Breast epithelium (tissue), 4 donors: ENCODE results near the gene PTPRM. TPM values are rescaled to one million over a fixed set of nuclear protein-coding genes. Genes with fewer than 3 reads are reported as not detected.

ENCODE experiments used
- DNase-seq, 2 donors: peaks; one replicate each; pipeline ENCODE4 v3.0.0-alpha.2; 2019; ENCODE audit warnings: low spot score in 2 of 2
- H3K27ac ChIP-seq, 2 donors: fragments of 200-600 bp; sonication (generic) in 1 of 2; one replicate each; pipeline ENCODE4 v1.5.1; 2016 to 2019; ENCODE audit warnings: mild to moderate bottlenecking in 1 of 2
- H3K27me3 ChIP-seq, 2 donors: fragments of 200-600 bp; sonication (generic) in 1 of 2; one replicate each; pipeline versions ENCODE4 v1.5.1 to v1.6.0; 2017 to 2019; ENCODE audit warnings: control low read depth in 1 of 2, mild to moderate bottlenecking in 1 of 2
- H3K36me3 ChIP-seq: fragments of 200-600 bp; one replicate; pipeline ENCODE4 v1.5.1; 2019
- H3K4me1 ChIP-seq, 2 donors: fragments of 200-600 bp; sonication (generic); one replicate each; pipeline ENCODE4 v1.5.1; 2016 to 2019; ENCODE audit warnings: control low read depth in 1 of 2
- H3K4me3 ChIP-seq, 3 donors: fragments of 200-600 bp; sonication (generic); 1 replicate in 2 of 3; 2 replicates in 1 of 3; pipeline ENCODE4 v1.5.1; 2016 to 2019; ENCODE audit warnings: mild to moderate bottlenecking in 3 of 3, moderate library complexity in 2 of 3
- H3K9me3 ChIP-seq, 2 donors: fragments of 200-600 bp; sonication (generic) in 1 of 2; one replicate each; pipeline ENCODE4 v1.5.1; 2016 to 2019; ENCODE audit warnings: control low read depth in 1 of 2
- POLR2A ChIP-seq: fragments of 450-650 bp; IDR thresholded peaks from one replicate; pipeline ENCODE4 v1.6.1; 2016; ENCODE audit warnings: antibody characterized with exemption, mild to moderate bottlenecking, moderate library complexity
- POLR2AphosphoS5 ChIP-seq, 3 donors: sonication (generic); formaldehyde crosslinking; IDR thresholded peaks; one replicate each; pipeline ENCODE4 v1.6.1; 2017; ENCODE audit warnings: antibody characterized with exemption in 3 of 3
- intact Hi-C: fragments of 100-400 bp; cut with DNase I; formaldehyde crosslinking; loops from one replicate; pipeline ENCODE4 v1.15.1; 2023; ENCODE audit warnings: low total_unique reads
- total RNA-seq, 3 donors: library from RNA; depleted of rRNA; stranded (reverse); fragments of >200 nt; gene quantifications; one replicate each; pipeline ENCODE4 v1.1.0, GENCODE V29; 2016
- TF ChIP-seq, protein P1 (sequence below), 3 donors: fragments of 450-650 bp; IDR thresholded peaks; one replicate each; pipeline ENCODE4 v1.5.1; 2016 to 2017; ENCODE audit warnings: antibody characterized with exemption in 3 of 3, mild to moderate bottlenecking in 3 of 3, moderate library complexity in 3 of 3

The PTPRM gene
- total RNA-seq, 3 donors from 2014 or later: 41.7 to 181 (median 140) TPM

GRCh38 chr18:8328126-8328525 lies 761.0 kb downstream of the PTPRM start:
- Histone ChIP-seq H3K4me1 (no peaks in the 10 kb centered on the region), H3K27ac (no peak overlapping the region), H3K27me3 (no peaks in the 10 kb centered on the region), H3K9me3 (no peaks in the 10 kb centered on the region), H3K4me3 (no peak overlapping the region), H3K36me3 (no peaks in the 10 kb centered on the region)
- intact Hi-C loops: no loop called here
- TF ChIP-seq, protein P1, sequence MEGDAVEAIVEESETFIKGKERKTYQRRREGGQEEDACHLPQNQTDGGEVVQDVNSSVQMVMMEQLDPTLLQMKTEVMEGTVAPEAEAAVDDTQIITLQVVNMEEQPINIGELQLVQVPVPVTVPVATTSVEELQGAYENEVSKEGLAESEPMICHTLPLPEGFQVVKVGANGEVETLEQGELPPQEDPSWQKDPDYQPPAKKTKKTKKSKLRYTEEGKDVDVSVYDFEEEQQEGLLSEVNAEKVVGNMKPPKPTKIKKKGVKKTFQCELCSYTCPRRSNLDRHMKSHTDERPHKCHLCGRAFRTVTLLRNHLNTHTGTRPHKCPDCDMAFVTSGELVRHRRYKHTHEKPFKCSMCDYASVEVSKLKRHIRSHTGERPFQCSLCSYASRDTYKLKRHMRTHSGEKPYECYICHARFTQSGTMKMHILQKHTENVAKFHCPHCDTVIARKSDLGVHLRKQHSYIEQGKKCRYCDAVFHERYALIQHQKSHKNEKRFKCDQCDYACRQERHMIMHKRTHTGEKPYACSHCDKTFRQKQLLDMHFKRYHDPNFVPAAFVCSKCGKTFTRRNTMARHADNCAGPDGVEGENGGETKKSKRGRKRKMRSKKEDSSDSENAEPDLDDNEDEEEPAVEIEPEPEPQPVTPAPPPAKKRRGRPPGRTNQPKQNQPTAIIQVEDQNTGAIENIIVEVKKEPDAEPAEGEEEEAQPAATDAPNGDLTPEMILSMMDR (IDR thresholded peaks at IDR 0.05): no peak
- TF ChIP-seq POLR2A (no peak), POLR2AphosphoS5 (IDR thresholded peaks at IDR 0.05) (no peak)
- no peak for DNase-seq

GRCh38 chr18:8329186-8329771 lies 762.2 kb downstream of the PTPRM start:
- Histone ChIP-seq H3K27me3 (no peaks in the 10 kb centered on the region), H3K9me3 (no peaks in the 10 kb centered on the region), H3K4me1 (no peaks in the 10 kb centered on the region), H3K4me3 (no peak overlapping the region), H3K27ac (no peak overlapping the region), H3K36me3 (no peaks in the 10 kb centered on the region)
- intact Hi-C loops: no loop called here
- DNase-seq: no peak
- TF ChIP-seq, protein P1 (IDR thresholded peaks at IDR 0.05): no peak
- TF ChIP-seq POLR2AphosphoS5 (IDR thresholded peaks at IDR 0.05) (no peak), POLR2A (no peak)

GRCh38 chr18:8330575-8330974 lies 763.5 kb downstream of the PTPRM start:
- no peak for DNase-seq
- no peak for TF ChIP-seq POLR2A
- no peak for TF ChIP-seq POLR2AphosphoS5 (IDR thresholded peaks at IDR 0.05)
- TF ChIP-seq, protein P1 (IDR thresholded peaks at IDR 0.05): no peak
- intact Hi-C loops: no loop called here
- no peaks in the 10 kb centered on the region for H3K9me3 ChIP-seq
- no peaks in the 10 kb centered on the region for H3K36me3 ChIP-seq
- H3K27ac ChIP-seq: no peak overlapping the region
- no peaks in the 10 kb centered on the region for H3K4me1 ChIP-seq
- H3K4me3 ChIP-seq: no peak overlapping the region
- no peaks in the 10 kb centered on the region for H3K27me3 ChIP-seq

DNA sequence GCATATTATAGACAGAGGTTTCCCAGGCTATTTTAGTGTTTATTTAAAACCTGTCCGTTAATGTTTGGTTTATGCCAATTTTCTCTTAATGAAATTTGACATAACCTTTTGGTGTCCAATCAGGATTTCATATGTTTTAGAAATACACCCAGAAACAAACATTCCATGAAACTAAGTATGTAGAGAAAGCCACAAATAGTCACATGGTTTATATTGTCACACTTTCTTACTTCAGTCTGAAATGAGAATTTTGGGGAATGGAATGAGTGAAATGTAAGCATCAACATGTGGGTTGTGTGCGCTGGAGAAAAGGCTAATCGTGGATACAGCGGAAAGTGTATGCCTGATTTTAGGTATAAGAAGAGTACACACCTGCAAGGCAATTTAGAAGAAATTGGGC lies 765.2 kb downstream of the PTPRM start:
- Histone ChIP-seq H3K4me1 (no peaks in the 10 kb centered on the region), H3K9me3 (no peaks in the 10 kb centered on the region), H3K36me3 (no peaks in the 10 kb centered on the region), H3K4me3 (no peak overlapping the region), H3K27ac (no peak overlapping the region), H3K27me3 (no peaks in the 10 kb centered on the region)
- no peak for DNase-seq
- TF ChIP-seq, protein P1 (IDR thresholded peaks at IDR 0.05): no peak
- TF ChIP-seq POLR2A (no peak), POLR2AphosphoS5 (IDR thresholded peaks at IDR 0.05) (no peak)
- intact Hi-C loops: no loop called here

GRCh38 chr18:8333961-8334360 lies 766.8 kb downstream of the PTPRM start:
- TF ChIP-seq, protein P1 (IDR thresholded peaks at IDR 0.05): no peak
- TF ChIP-seq POLR2AphosphoS5 (IDR thresholded peaks at IDR 0.05) (no peak), POLR2A (no peak)
- Histone ChIP-seq H3K9me3 (no peaks in the 10 kb centered on the region), H3K4me3 (no peak overlapping the region), H3K27me3 (no peaks in the 10 kb centered on the region), H3K36me3 (no peaks in the 10 kb centered on the region), H3K27ac (no peak overlapping the region), H3K4me1 (no peaks in the 10 kb centered on the region)
- DNase-seq: no peak
- intact Hi-C loops: no loop called here
